ENCODE measurements around the gene TUBGCP2. TPM values are rescaled to one million over a fixed set of nuclear protein-coding genes. Genes with fewer than 3 reads are reported as not detected.

TUBGCP2 gene
- total and polyA plus RNA-seq, 9 of the 15 experiments (the other 6 are each of a cell fraction or from before 2014, with no cell fraction given): 4.3 to 56.6 (median 28.4) TPM

DNA sequence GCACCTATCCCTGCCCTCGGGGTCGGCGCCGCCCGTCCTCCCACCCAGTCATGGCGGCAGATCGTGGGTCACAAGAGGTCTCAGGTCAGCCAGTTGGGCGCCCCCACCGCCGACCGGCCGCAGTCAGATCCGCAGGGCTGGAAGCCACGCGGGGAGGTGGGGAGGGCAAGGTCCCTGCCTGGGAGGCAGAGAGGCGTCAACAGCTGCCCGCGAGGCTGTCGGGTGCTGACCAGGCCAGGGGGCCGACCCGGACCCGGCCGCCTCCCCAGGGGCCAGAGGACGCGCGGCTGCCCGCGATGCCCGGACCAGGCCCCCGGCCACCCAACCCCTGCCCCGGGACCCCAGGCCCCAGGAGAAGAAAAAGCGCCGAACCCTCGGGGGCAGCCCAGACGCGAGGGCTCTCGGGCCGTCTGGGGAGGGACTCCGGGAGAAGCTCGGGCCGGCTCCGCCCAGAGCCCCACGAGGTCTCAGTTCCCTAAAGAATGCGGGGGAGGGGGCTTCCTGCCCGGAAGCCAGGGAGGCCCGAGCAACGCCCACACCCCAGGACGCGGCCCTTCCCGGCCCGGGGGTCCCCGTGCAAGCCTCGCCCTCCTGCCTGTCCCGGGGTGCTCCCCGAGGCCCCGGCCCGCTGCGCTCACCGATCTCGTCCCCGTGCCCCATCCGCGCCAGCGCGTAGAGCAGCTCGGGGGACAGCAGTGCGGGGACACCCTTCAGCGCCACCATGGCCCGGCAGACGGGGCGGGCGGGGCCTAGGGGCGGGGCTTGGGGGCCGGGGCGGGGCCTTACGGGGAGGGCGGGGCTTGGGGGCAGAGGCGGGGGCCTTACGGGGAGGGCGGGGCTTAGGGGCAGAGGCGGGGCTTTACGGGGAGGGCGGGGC lies 48.9 kb upstream of the TUBGCP2 start, which contains the start of gene FUOM:
TSS of gene FUOM (minus strand) at position 735 of the 877 bp plus-strand sequence. CDS start at position 723, 12 bp downstream.
- Histone ChIP-seq H3K4me3 (peak within 1 kb of the TSS; percentile 66), H3K9me3 (replicated peaks; ENCODE audit: control insufficient read depth, insufficient read depth, low read depth, low read length) (no peaks in the 10 kb centered on the region), H3K9ac (ENCODE audit: insufficient read depth in 1 of 2, low read depth in 2 of 2, low read length in 2 of 2) (peak within 1 kb of the TSS; percentile 74 to 91), H3K27ac (ENCODE audit: extremely low read depth, low read depth, low read length) (peak within 1 kb of the TSS; percentile 81), H3K9me1 (ENCODE audit: control insufficient read depth, insufficient read depth, low read length) (no peaks in the 10 kb centered on the region), H3K27me3 (ENCODE audit: control insufficient read depth in 2 of 2, insufficient read depth in 2 of 2, low read length in 2 of 2) (no peaks in the 10 kb centered on the region), H4K20me1 (replicated peaks; ENCODE audit: control insufficient read depth, insufficient read depth, low read length) (no peaks in the 10 kb centered on the region), H3K79me2 (ENCODE audit: control insufficient read depth, insufficient read depth, low read length) (peaks cover 12% of the 10 kb centered on the region), H3K4me1 (replicated peaks in 1 of 2; ENCODE audit: control insufficient read depth in 2 of 2, insufficient read depth in 2 of 2, low read length in 2 of 2) (peaks cover 15 to 61% of the 10 kb centered on the region in 2 experiments), H3K4me2 (ENCODE audit: insufficient read depth, low read length) (peak within 1 kb of the TSS; percentile 74), H3K36me3 (ENCODE audit: control insufficient read depth, insufficient read depth, low read length) (peaks cover 21% of the 10 kb centered on the region; the same call in 1 of the 3 replicates), H2AFZ (ENCODE audit: low read depth, low read length) (peak within 1 kb of the TSS; percentile 79)
- CTCF ChIA-PET (ENCODE audit: low intra/inter-chr PET ratio): no interaction called here
- intact Hi-C loops (cut with micrococcal nuclease) (loop anchor here (5.0 kb wide), 1 partner anchor 35 kb away; the partner anchor contains the start of gene MTG1), in situ Hi-C loops (cut with MboI) (no loop called here)
- no peak for FAIRE-seq
- 0% methylated on average over 4 of the region's 83 CpGs for WGBS (ENCODE audit: insufficient coverage, low coverage, missing lambda C conversion rate)
- peak; percentile 83 for ATAC-seq
- no TSS peak for BruUV-seq (replicated peaks)
- peak; percentile 73 to 95 (median 86) for DNase-seq (ENCODE audit: extremely low read depth in 1 of 4, low spot score in 3 of 4)
- POLR2A ChIA-PET: no interaction called here
- TF ChIP-seq CXXC5 (CRISPR knock-in tag; IDR thresholded peaks at IDR 0.05) (0 out of 2 replicates have a peak, but pooled peaks have one; percentile 28), ETV6 (IDR thresholded peaks at IDR 0.05; ENCODE audit: borderline replicate concordance in 1 of 2, low read depth in 2 of 2, low read length in 1 of 2) (no peak), ETV6 (CRISPR knock-in tag; IDR thresholded peaks at IDR 0.05; ENCODE audit: borderline replicate concordance) (no peak), TEAD1 (CRISPR knock-in tag; IDR thresholded peaks at IDR 0.05) (peak in 1 of 2 experiments; percentile 35; a peak in 1 of 4 replicates), KAT7 (CRISPR knock-in tag; IDR thresholded peaks at IDR 0.05; ENCODE audit: borderline replicate concordance) (0 out of 2 replicates have a peak, but pooled peaks have one; percentile 60), POLR2AphosphoS5 (IDR thresholded peaks at IDR 0.05; ENCODE audit: control insufficient read depth, insufficient read depth, low read depth, low read length) (0 out of 2 replicates have a peak, but pooled peaks have one; percentile 33), ZFX (CRISPR knock-in tag; IDR thresholded peaks at IDR 0.05) (peak; percentile 50; the same call in 1 of the 2 replicates), PCBP1 (IDR thresholded peaks at IDR 0.05; ENCODE audit: low read depth, low read length, poor library complexity, severe bottlenecking) (peak; percentile 61)
- TF ChIP-seq, protein P1, sequence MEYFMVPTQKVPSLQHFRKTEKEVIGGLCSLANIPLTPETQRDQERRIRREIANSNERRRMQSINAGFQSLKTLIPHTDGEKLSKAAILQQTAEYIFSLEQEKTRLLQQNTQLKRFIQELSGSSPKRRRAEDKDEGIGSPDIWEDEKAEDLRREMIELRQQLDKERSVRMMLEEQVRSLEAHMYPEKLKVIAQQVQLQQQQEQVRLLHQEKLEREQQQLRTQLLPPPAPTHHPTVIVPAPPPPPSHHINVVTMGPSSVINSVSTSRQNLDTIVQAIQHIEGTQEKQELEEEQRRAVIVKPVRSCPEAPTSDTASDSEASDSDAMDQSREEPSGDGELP (CRISPR knock-in tag; IDR thresholded peaks at IDR 0.05; ENCODE audit: borderline replicate concordance): peak; percentile 28; the same call in 1 of the 2 replicates
- TF ChIP-seq, protein P2, sequence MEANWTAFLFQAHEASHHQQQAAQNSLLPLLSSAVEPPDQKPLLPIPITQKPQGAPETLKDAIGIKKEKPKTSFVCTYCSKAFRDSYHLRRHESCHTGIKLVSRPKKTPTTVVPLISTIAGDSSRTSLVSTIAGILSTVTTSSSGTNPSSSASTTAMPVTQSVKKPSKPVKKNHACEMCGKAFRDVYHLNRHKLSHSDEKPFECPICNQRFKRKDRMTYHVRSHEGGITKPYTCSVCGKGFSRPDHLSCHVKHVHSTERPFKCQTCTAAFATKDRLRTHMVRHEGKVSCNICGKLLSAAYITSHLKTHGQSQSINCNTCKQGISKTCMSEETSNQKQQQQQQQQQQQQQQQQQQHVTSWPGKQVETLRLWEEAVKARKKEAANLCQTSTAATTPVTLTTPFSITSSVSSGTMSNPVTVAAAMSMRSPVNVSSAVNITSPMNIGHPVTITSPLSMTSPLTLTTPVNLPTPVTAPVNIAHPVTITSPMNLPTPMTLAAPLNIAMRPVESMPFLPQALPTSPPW (CRISPR knock-in tag; IDR thresholded peaks at IDR 0.05): peak; percentile 81
- TF ChIP-seq, protein P3, sequence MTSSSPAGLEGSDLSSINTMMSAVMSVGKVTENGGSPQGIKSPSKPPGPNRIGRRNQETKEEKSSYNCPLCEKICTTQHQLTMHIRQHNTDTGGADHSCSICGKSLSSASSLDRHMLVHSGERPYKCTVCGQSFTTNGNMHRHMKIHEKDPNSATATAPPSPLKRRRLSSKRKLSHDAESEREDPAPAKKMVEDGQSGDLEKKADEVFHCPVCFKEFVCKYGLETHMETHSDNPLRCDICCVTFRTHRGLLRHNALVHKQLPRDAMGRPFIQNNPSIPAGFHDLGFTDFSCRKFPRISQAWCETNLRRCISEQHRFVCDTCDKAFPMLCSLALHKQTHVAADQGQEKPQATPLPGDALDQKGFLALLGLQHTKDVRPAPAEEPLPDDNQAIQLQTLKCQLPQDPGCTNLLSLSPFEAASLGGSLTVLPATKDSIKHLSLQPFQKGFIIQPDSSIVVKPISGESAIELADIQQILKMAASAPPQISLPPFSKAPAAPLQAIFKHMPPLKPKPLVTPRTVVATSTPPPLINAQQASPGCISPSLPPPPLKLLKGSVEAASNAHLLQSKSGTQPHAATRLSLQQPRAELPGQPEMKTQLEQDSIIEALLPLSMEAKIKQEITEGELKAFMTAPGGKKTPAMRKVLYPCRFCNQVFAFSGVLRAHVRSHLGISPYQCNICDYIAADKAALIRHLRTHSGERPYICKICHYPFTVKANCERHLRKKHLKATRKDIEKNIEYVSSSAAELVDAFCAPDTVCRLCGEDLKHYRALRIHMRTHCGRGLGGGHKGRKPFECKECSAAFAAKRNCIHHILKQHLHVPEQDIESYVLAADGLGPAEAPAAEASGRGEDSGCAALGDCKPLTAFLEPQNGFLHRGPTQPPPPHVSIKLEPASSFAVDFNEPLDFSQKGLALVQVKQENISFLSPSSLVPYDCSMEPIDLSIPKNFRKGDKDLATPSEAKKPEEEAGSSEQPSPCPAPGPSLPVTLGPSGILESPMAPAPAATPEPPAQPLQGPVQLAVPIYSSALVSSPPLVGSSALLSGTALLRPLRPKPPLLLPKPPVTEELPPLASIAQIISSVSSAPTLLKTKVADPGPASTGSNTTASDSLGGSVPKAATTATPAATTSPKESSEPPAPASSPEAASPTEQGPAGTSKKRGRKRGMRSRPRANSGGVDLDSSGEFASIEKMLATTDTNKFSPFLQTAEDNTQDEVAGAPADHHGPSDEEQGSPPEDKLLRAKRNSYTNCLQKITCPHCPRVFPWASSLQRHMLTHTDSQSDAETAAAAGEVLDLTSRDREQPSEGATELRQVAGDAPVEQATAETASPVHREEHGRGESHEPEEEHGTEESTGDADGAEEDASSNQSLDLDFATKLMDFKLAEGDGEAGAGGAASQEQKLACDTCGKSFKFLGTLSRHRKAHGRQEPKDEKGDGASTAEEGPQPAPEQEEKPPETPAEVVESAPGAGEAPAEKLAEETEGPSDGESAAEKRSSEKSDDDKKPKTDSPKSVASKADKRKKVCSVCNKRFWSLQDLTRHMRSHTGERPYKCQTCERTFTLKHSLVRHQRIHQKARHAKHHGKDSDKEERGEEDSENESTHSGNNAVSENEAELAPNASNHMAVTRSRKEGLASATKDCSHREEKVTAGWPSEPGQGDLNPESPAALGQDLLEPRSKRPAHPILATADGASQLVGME (CRISPR knock-in tag; IDR thresholded peaks at IDR 0.05): 0 out of 2 replicates have a peak, but pooled peaks have one; percentile 26
